Skeletal muscle tissue (tissue), 4 donors: ENCODE measurements around the gene MET. TPM values are rescaled to one million over a fixed set of nuclear protein-coding genes. Genes with fewer than 3 reads are reported as not detected.

ENCODE experiments used
- H3K27ac ChIP-seq: one replicate; pipeline ENCODE4 v1.7.0; 2013; ENCODE audit warnings: mild to moderate bottlenecking, low read depth, low read length, inconsistent platforms
- H3K27me3 ChIP-seq, 3 donors: one replicate each; pipeline ENCODE4 v1.7.0; 2013; ENCODE audit warnings: low read length in 3 of 3; ENCODE audit not compliant: control insufficient read depth in 3 of 3, insufficient read depth in 3 of 3
- H3K36me3 ChIP-seq, 3 donors: one replicate each; pipeline ENCODE4 v1.7.0; 2013; ENCODE audit warnings: low read length in 3 of 3; ENCODE audit not compliant: control insufficient read depth in 3 of 3, insufficient read depth in 3 of 3
- H3K4me1 ChIP-seq, 3 donors: one replicate each; pipeline ENCODE4 v1.7.0; 2013; ENCODE audit warnings: low read length in 3 of 3, mild to moderate bottlenecking in 3 of 3; ENCODE audit not compliant: control insufficient read depth in 3 of 3, insufficient read depth in 3 of 3
- H3K4me3 ChIP-seq, 3 donors: one replicate each; pipeline ENCODE4 v1.7.0; 2013; ENCODE audit warnings: low read length in 3 of 3
- H3K9ac ChIP-seq, 3 donors: one replicate each; pipeline ENCODE4 v1.7.0; 2013; ENCODE audit warnings: low read length in 3 of 3, mild to moderate bottlenecking in 3 of 3, moderate library complexity in 2 of 3, low read depth in 1 of 3
- H3K9me3 ChIP-seq, 3 donors: one replicate each; pipeline ENCODE4 v1.7.0; 2013; ENCODE audit warnings: low read length in 3 of 3; ENCODE audit not compliant: control insufficient read depth in 3 of 3
- total RNA-seq: library from RNA; depleted of rRNA; stranded (reverse); fragments of >200 nt; gene quantifications from one replicate; pipeline ENCODE4 v1.2.3, GENCODE V29; 2014
- donor health status: Osteomylitis.

The MET gene
- total RNA-seq, 1 donor from 2014 or later: 26.1 TPM

GRCh38 chr7:116828281-116828680, 156.3 kb downstream of the MET start:
- H3K27ac ChIP-seq: no peak overlapping the region
- H3K9ac ChIP-seq: no peak overlapping the region
- no peaks in the 10 kb centered on the region for H3K27me3 ChIP-seq
- H3K36me3 ChIP-seq: no peaks in the 10 kb centered on the region
- H3K4me1 ChIP-seq: no peaks in the 10 kb centered on the region
- no peak overlapping the region for H3K4me3 ChIP-seq
- H3K9me3 ChIP-seq: peaks cover 0 to 2% (median 0%) of the 10 kb centered on the region in 3 donors

DNA sequence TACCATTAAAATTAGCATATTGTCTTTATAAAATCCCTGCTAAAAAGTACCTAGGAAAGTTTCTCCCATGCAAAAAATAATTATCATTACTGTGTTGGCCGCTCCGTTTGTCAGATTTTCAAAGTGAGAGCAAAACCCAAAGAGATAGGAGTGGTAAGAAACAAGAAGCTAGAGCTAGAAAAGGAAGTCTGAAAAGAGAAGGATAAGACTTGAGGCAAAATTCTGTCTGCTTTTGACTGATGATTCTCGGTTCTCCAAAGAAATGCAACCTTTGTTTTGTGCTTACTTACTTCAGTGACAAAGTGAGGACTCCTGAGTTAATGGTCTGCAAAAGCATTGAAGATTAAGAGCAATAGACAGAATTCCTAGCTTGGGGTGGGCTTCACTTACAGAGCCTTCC, 157.0 kb downstream of the MET start:
- no peaks in the 10 kb centered on the region for H3K36me3 ChIP-seq
- H3K9ac ChIP-seq: no peak overlapping the region
- H3K9me3 ChIP-seq: peaks cover 0 to 2% (median 0%) of the 10 kb centered on the region in 3 donors

GRCh38 chr7:116829493-116829892, 157.5 kb downstream of the MET start:
- Histone ChIP-seq H3K4me3 (no peak overlapping the region), H3K36me3 (no peaks in the 10 kb centered on the region), H3K27ac (no peak overlapping the region), H3K9ac (no peak overlapping the region), H3K4me1 (no peaks in the 10 kb centered on the region), H3K9me3 (peaks cover 0 to 2% (median 0%) of the 10 kb centered on the region in 3 donors), H3K27me3 (no peaks in the 10 kb centered on the region)

More for the DNA sequence above, 157.0 kb downstream of the MET start:
- H3K27me3 ChIP-seq: no peaks in the 10 kb centered on the region
- no peaks in the 10 kb centered on the region for H3K4me1 ChIP-seq
- no peak overlapping the region for H3K4me3 ChIP-seq
- no peak overlapping the region for H3K27ac ChIP-seq

- Histone ChIP-seq H3K9ac (no peak overlapping the region), H3K9me3 (no peaks in the 10 kb centered on the region), H3K36me3 (no peaks in the 10 kb centered on the region), H3K4me1 (no peaks in the 10 kb centered on the region), H3K4me3 (no peak overlapping the region), H3K27me3 (no peaks in the 10 kb centered on the region), H3K27ac (no peak overlapping the region)
These were observed 160.7 kb downstream of the MET start for GRCh38 chr7:116832692-116833091.

DNA sequence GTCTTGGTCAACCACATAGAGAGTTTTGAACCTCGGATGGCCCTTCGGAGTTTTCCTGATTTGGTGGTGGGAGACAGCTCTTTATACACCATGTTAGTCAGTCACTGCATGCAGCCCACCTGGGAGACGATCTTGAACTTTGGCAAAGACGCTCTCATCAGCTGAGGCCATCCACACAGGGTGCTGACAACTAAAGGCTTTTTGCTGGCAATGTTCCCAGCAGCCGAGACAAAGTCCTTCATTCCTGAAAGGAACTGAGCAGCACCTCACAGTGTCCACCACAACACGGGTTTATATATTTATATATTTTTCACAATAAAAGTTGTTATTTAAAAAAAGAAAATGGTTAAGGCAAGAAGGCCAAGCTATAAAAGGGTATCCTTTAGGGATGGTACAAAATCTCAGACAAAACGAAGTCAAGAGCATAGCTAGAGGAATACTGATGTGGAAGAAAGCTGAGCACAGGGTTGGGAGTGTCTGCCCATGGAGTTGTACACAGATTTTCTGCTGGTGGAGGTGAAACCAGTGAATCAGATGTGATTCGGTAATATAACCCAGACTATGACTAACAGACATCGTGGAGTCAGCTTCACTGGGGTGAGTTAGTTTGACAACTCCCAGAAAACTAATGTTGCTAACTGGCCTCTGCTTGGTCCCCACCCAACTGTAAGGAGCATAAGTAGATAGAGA, 163.0 kb downstream of the MET start:
- Histone ChIP-seq H3K4me3 (no peak overlapping the region), H3K9me3 (no peaks in the 10 kb centered on the region), H3K27ac (no peak overlapping the region), H3K27me3 (no peaks in the 10 kb centered on the region), H3K9ac (no peak overlapping the region), H3K36me3 (no peaks in the 10 kb centered on the region), H3K4me1 (no peaks in the 10 kb centered on the region)

- Histone ChIP-seq H3K27ac (no peak overlapping the region), H3K4me1 (no peaks in the 10 kb centered on the region), H3K9ac (no peak overlapping the region), H3K27me3 (no peaks in the 10 kb centered on the region), H3K9me3 (no peaks in the 10 kb centered on the region), H3K4me3 (no peak overlapping the region), H3K36me3 (no peaks in the 10 kb centered on the region)
These were observed 164.1 kb downstream of the MET start for GRCh38 chr7:116836048-116836447.

DNA sequence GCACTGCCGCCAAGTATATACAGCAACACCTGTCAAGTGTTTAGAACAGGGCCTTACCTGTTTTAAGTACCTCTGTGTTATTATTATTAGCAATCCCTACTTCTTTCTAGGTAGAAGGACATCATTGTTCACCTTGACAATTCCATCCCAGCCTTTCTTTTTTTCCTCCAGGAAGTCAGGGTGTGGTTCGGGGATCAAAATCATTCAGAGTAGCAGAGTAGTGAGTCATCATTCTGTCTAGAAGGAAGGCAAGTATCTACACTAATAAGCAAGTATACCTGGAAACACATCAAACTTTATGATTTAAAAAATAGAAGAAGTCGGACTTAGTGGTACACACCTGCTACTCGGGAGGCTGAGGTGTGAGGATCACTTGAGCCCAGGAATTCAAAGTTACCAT, 164.9 kb downstream of the MET start:
- no peak overlapping the region for H3K9ac ChIP-seq
- H3K4me3 ChIP-seq: no peak overlapping the region
- H3K27me3 ChIP-seq: no peaks in the 10 kb centered on the region
- no peaks in the 10 kb centered on the region for H3K4me1 ChIP-seq
- H3K9me3 ChIP-seq: no peaks in the 10 kb centered on the region
- H3K27ac ChIP-seq: no peak overlapping the region
- H3K36me3 ChIP-seq: no peaks in the 10 kb centered on the region

DNA sequence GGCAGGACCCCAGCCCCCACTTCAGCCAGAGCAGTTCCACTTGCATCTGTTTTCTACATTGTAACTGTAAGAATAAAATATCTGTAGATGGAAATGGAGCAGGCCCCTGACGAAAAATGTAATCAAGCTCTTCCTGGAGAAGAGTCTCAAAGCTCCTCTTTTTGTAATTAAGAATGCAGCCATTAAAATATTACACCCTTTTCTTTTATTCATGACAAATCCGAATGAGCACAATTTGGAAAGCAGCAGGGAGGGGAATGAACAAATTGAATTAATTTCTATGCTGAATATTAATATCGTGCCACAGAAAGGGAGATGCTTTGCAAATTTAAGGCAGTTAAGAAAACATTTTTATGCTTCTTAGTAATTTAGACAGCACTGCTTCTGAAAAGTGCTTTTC, 165.6 kb downstream of the MET start:
- no peaks in the 10 kb centered on the region for H3K36me3 ChIP-seq
- H3K9ac ChIP-seq: no peak overlapping the region
- H3K9me3 ChIP-seq: no peaks in the 10 kb centered on the region
- no peaks in the 10 kb centered on the region for H3K4me1 ChIP-seq
- H3K4me3 ChIP-seq: no peak overlapping the region
- no peaks in the 10 kb centered on the region for H3K27me3 ChIP-seq
- no peak overlapping the region for H3K27ac ChIP-seq

DNA sequence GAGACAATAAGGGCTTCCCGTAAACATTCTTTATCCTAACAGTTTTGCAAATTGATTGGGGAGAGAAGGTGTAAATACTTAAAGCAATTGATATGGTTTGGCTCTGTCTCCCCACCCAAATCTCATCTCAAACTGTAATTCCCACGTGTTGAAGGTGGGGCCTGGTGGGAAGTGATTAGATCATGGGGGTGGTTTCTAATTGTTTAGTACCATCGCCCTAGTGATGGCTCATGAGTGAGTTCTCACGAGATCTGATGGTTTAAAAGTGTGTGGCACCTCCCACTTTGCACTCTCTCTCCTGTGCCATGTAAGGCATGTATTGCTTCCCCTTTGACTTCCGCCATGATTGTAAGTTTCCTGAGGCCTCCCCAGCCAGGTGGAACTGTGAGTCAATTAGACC, 168.3 kb downstream of the MET start:
- Histone ChIP-seq H3K27ac (no peak overlapping the region), H3K4me3 (no peak overlapping the region), H3K9ac (no peak overlapping the region), H3K9me3 (no peaks in the 10 kb centered on the region), H3K4me1 (no peaks in the 10 kb centered on the region), H3K27me3 (no peaks in the 10 kb centered on the region), H3K36me3 (no peaks in the 10 kb centered on the region)

- Histone ChIP-seq H3K9ac (no peak overlapping the region), H3K27ac (no peak overlapping the region), H3K27me3 (no peaks in the 10 kb centered on the region), H3K9me3 (no peaks in the 10 kb centered on the region), H3K36me3 (no peaks in the 10 kb centered on the region), H3K4me3 (no peak overlapping the region), H3K4me1 (no peaks in the 10 kb centered on the region)
These were observed 170.4 kb downstream of the MET start for GRCh38 chr7:116842371-116842770.
